Heart right ventricle (tissue), 16 donors: ENCODE measurements around the gene ISL2. TPM values are rescaled to one million over a fixed set of nuclear protein-coding genes. Genes with fewer than 3 reads are reported as not detected.

Experiments used
- ATAC-seq, 8 donors: fragments of 200-7000 bp; cut with Tn5 transposase; one replicate each; pipeline ENCODE4 v1.9.1; 2020; ENCODE audit warnings: mild to moderate bottlenecking in 8 of 8, moderate library complexity in 8 of 8, moderate number of reproducible peaks in 1 of 8
- DNase-seq, 2 donors: peaks; one replicate each; pipeline ENCODE4 v3.0.0-alpha.2; 2020
- H3K27ac ChIP-seq, 10 donors: fragments of 200-600 bp; sonication (generic) in 2 of 10; one replicate each; pipeline versions ENCODE4 v1.5.0 to v1.8.0; 2020 to 2022; ENCODE audit warnings: mild to moderate bottlenecking in 3 of 10
- H3K27me3 ChIP-seq, 7 donors: fragments of 200-600 bp; one replicate each; pipeline ENCODE4 v1.8.0; 2021 to 2022; ENCODE audit warnings: mild to moderate bottlenecking in 2 of 7
- H3K36me3 ChIP-seq, 9 donors: fragments of 200-600 bp; sonication (generic) in 1 of 9; one replicate each; pipeline versions ENCODE4 v1.5.0 to v1.8.0; 2020 to 2022; ENCODE audit warnings: mild to moderate bottlenecking in 2 of 9
- H3K4me1 ChIP-seq, 9 donors: fragments of 200-600 bp; sonication (generic) in 1 of 9; one replicate each; pipeline versions ENCODE4 v1.5.0 to v1.8.0; 2020 to 2022; ENCODE audit warnings: mild to moderate bottlenecking in 4 of 9
- H3K4me3 ChIP-seq, 10 donors: fragments of 200-600 bp; sonication (generic) in 2 of 10; one replicate each; pipeline versions ENCODE4 v1.5.0 to v1.8.0; 2020 to 2022; ENCODE audit warnings: mild to moderate bottlenecking in 7 of 10, moderate library complexity in 2 of 10
- H3K9me3 ChIP-seq, 11 donors: fragments of 200-600 bp in 10 of 11; sonication (generic) in 2 of 11; one replicate each; pipeline versions ENCODE4 v1.5.0 to v1.8.0; 2013 to 2022; ENCODE audit warnings: mild to moderate bottlenecking in 2 of 11, control low read depth in 1 of 11, moderate library complexity in 1 of 11
- WGBS, 2 donors: extraction: QIAGEN DNeasy Blood & Tissue Kit; methylation state at CpG; one replicate each; pipeline ENCODE4 v1.1.7; 2013; ENCODE audit warnings: inconsistent platforms in 1 of 2; 5-methylcytosine and 5-hydroxymethylcytosine counted together
- intact Hi-C, 10 donors: fragments of 100-400 bp; cut with DNase I; formaldehyde crosslinking; loops; one replicate each; pipeline versions ENCODE4 v1.11.1 to v1.14.2; 2022
- polyA plus RNA-seq, 2 donors: library from polyadenylated mRNA; stranded (reverse); fragments of 200-250 nt; gene quantifications; one replicate each; pipeline ENCODE4 v1.2.3, GENCODE V29; 2013
- total RNA-seq, 10 donors: library from RNA; stranded (reverse); fragmentation: NEBNext Ultra II Directional in 3 of 10; extraction: Animal tissue kit (Norgen Biotek cat#: 25700) in 3 of 10; gene quantifications; one replicate each; pipeline versions ENCODE4 v1.2.1 to v1.2.4, GENCODE V29; 2021 to 2023
- TF ChIP-seq, protein P1 (sequence below), 9 donors: fragments of 200-600 bp; sonication (generic) in 2 of 9; IDR thresholded peaks; one replicate each; pipeline versions ENCODE4 v1.5.0 to v1.8.0; 2021 to 2022; ENCODE audit warnings: antibody characterized with exemption in 9 of 9, mild to moderate bottlenecking in 5 of 9, moderate library complexity in 1 of 9
- donor health status: Arrhythmogenic right ventricular cardiomyopathy.
- donor health status: ischemic (EF 13 %, LVEDD 7.1; RV severe dilation, severe dysfunction).
- donor health status: healthy with polysubstance abuse.
- donor health status: DM: no; HTN: yes; CAD: no.
- donor health status: DM: no; HTN: no; CAD: no.
- donor health status: ischemic (EF 25% LVEDD 6.9; RV normal size, moderate dysfunction).
- donor health status: ischemic (EF 25% LVEDD 5.7; RV mildly dilated, moderate dysfunction).
- donor health status: healthy.
- donor health status: DM: yes; HTN: yes; CAD: no.
- donor health status: Ischemic cardiomyopathy.
- donor health status: ischemic (EF 35%, LVEDD 5.7; RV mildly dilated, moderate dysfunction).
- donor health status: nonischemic (EF 11% LVEDD 7.7; RV severe dilation, severe dysfunction).
- donor health status: DM: yes; HTN: yes; CAD: no.
- donor health status: PGD.
- donor health status: ischemic (EF 29% LVEDD 5.4; RV normal size, mild dysfunction).
- donor health status: nonischemic (EF 23%, LVEDD 6.1; RV moderate dilation, normal function).

The ISL2 gene
- total and polyA plus RNA-seq, 12 donors, result 0.16 TPM; not detected in 11

DNA sequence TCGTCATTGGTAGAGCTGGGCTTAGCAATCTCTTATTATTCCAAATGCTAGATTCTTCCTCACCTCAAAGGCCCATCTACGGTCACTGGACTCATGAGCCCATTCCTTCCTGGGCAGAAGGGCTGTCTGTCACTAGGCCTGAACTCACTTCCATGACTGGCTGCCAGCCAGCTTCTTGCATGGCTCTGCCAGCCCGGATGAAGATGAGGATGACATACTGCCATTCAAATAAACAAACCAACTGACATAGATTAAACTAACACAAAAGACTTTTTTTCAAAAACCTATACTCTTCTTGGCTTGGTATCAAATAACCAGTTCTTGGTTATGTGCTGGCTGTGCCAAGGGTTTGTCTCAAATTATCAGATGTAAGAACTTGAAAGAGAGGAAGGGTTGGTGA lies 23.8 kb downstream of the ISL2 start:
- Histone ChIP-seq H3K9me3 (no peaks in the 10 kb centered on the region), H3K27ac (no peak overlapping the region), H3K36me3 (peaks cover 0 to 10% (median 0%) of the 10 kb centered on the region in 9 donors), H3K4me3 (no peak overlapping the region), H3K27me3 (peaks cover 0 to 4% (median 0%) of the 10 kb centered on the region in 7 donors), H3K4me1 (no peaks in the 10 kb centered on the region)
- WGBS, 2 donors, result 93% methylated on average over 3 of the region's 3 CpGs
- DNase-seq (no peak), ATAC-seq (no peak)
- TF ChIP-seq, protein P1, sequence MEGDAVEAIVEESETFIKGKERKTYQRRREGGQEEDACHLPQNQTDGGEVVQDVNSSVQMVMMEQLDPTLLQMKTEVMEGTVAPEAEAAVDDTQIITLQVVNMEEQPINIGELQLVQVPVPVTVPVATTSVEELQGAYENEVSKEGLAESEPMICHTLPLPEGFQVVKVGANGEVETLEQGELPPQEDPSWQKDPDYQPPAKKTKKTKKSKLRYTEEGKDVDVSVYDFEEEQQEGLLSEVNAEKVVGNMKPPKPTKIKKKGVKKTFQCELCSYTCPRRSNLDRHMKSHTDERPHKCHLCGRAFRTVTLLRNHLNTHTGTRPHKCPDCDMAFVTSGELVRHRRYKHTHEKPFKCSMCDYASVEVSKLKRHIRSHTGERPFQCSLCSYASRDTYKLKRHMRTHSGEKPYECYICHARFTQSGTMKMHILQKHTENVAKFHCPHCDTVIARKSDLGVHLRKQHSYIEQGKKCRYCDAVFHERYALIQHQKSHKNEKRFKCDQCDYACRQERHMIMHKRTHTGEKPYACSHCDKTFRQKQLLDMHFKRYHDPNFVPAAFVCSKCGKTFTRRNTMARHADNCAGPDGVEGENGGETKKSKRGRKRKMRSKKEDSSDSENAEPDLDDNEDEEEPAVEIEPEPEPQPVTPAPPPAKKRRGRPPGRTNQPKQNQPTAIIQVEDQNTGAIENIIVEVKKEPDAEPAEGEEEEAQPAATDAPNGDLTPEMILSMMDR (IDR thresholded peaks at IDR 0.05), result no peak
- intact Hi-C loops, result no loop called here

DNA sequence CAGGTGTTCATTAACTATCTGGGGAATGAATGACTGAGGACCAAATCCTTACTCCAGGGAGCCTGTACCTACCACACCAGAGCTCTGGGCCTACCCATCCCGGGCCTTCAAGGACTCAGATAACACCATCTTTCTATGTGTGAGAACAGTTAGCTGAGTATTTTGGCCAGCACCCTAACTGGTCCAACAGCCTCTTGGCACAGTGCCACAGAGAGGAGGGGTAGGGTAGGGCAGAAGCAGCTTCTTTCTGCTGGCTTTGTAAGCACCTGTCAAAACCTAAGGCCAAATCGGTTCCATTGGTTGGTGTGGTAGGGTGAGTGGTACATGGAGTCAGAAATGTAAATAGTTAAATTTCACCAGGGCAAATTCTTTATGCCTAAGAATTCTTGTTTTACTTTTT lies 26.7 kb downstream of the ISL2 start:
- H3K9me3 ChIP-seq, result no peaks in the 10 kb centered on the region
- no peaks in the 10 kb centered on the region for H3K27me3 ChIP-seq
- intact Hi-C loops, result no loop called here
- H3K36me3 ChIP-seq, result peaks cover 0 to 10% (median 0%) of the 10 kb centered on the region in 9 donors
- no peak overlapping the region for H3K4me3 ChIP-seq
- no peak for DNase-seq
- TF ChIP-seq, protein P1 (IDR thresholded peaks at IDR 0.05), result no peak
- H3K4me1 ChIP-seq, result peaks cover 0 to 10% (median 6%) of the 10 kb centered on the region in 9 donors
- ATAC-seq, result no peak
- no peak overlapping the region for H3K27ac ChIP-seq
- WGBS, 2 donors, result 81 to 82% methylated on average over 2 of the region's 2 CpGs

DNA sequence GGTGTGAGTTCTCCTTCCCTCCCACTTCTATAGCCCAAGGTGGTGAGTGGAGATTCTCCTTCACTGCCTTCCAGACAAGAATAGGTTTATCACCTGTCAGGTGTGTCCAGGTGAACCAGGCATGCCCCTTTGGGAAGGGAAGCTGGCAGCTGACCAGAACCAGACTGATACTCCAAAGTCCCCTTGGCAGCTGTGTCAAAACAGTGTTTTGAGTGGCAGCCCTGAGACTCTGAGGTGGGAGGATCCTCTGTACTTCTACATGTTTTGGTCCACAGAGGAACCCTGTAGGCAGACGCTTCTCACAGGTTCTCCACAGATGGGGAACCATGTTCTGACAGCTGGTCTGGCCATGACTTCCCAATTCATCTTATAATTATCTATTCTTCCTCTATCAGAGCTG lies 30.1 kb downstream of the ISL2 start:
- Histone ChIP-seq H3K4me3 (no peak overlapping the region), H3K9me3 (no peaks in the 10 kb centered on the region), H3K36me3 (peaks cover 0 to 5% (median 0%) of the 10 kb centered on the region in 9 donors), H3K27ac (no peak overlapping the region), H3K27me3 (no peaks in the 10 kb centered on the region), H3K4me1 (peaks cover 0 to 17% (median 11%) of the 10 kb centered on the region in 9 donors)
- 93 to 100% methylated on average over 1 of the region's 1 CpG for WGBS, 2 donors
- intact Hi-C loops, result no loop called here
- DNase-seq (no peak), ATAC-seq (no peak)
- TF ChIP-seq, protein P1 (IDR thresholded peaks at IDR 0.05), result no peak

DNA sequence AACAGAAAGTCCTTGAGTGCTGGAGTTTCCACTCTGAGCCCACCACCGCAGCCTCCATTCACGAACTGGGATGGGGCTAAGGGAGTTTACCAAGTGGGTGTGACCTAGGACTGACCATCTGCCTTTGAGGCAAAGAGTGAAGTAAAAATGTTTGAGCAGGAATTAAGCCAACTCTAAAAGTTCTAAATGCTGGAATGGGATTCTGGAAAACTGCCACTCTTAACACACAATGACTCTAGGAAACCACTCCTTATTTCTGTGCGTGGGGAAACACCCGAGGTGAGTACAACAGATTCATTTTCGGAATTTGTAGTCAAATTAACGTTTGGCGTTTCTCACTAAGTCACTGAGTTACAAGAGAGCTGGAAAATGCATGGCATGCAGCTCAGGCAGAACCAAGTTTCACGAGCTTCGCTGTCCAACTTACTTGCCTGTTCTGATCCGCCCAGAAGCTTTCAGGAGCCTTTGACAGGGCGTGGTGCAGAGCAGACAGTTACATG lies 31.6 kb downstream of the ISL2 start:
- no peak overlapping the region for H3K4me3 ChIP-seq
- DNase-seq (no peak), ATAC-seq (peak in 5 of 8 donors; percentile 37 to 82 (median 42))
- TF ChIP-seq, protein P1 (IDR thresholded peaks at IDR 0.05), result no peak
- peaks cover 0 to 15% (median 7%) of the 10 kb centered on the region in 9 donors for H3K36me3 ChIP-seq
- H3K9me3 ChIP-seq, result no peaks in the 10 kb centered on the region
- H3K27me3 ChIP-seq, result no peaks in the 10 kb centered on the region
- intact Hi-C loops, result no loop called here
- H3K27ac ChIP-seq, result no peak overlapping the region
- peaks cover 0 to 17% (median 11%) of the 10 kb centered on the region in 9 donors for H3K4me1 ChIP-seq
- 47 to 50% methylated on average over 11 of the region's 11 CpGs for WGBS, 2 donors
